ENCODE measurements around the gene HIPK3.

- no peak for TF ChIP-seq CTCF (IDR thresholded peaks at IDR 0.05)
- TF ChIP-seq POLR2A (IDR thresholded peaks at IDR 0.05): no peak
- TF ChIP-seq POLR2AphosphoS5 (IDR thresholded peaks at IDR 0.05; ENCODE audit: insufficient read depth in 1 of 2, low read depth in 1 of 2): no peak
Observed at GRCh38 chr11:33334627-33335026, 77.4 kb downstream of the HIPK3 start.

Data from vagina (tissue), 2 donors.